GM18951 (cell line): ENCODE results near the gene AKAP13.

Source experiments
- POLR2A ChIP-seq: IDR thresholded peaks from 4 replicates; pipeline ENCODE4 v1.6.1; 2011; ENCODE audit warnings: mild to moderate bottlenecking; ENCODE audit not compliant: insufficient read length, insufficient read depth; ENCODE audit errors: extremely low read depth
- in situ Hi-C: fragments of 300-500 bp; cut with MboI; formaldehyde crosslinking; loops from one replicate; pipeline ENCODE4 v1.12.0; 2022; ENCODE audit warnings: low sequenced_read_pairs, mixed read lengths, inconsistent platforms; ENCODE audit not compliant: unreplicated experiment

Gene AKAP13

DNA sequence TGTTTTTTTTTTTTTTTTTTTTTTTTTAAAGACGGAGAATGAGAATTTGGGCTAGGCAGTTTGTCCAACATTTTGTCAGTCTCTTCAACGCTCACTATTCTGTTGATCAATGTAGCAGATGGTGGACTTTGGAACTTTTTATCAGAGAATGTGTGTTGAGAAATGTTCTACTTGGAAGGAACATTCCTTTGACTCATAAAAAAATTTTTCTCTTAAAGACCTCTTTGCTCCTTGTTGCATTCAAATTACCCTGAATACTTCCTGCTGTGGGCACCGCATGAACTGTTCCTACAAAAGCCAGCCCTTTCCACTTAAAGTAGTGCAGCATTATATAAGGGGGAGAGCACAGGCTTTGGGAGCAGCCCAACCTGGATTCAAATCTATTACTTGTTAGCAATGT, 182.9 kb downstream of the AKAP13 start:
- no peak for TF ChIP-seq POLR2A
- in situ Hi-C loops, result no loop called here

DNA sequence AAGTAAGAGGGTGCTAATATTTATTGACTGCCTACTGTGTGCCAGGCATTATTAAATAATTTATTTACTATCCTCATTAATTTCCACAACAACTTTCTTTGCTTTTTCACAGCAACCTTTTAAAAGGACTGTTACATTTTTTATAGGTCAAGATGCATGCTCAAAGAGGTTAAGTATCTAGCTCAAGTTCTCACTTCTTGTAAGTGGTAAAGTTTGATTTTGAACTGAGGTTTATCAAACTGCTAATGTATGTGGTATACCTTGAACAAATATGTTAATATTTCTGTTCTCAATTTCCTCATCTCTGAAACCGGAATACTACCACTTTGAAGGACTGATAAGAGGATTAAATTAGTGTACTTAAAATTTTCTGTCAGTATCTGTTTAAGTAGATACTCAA, 183.3 kb downstream of the AKAP13 start:
- in situ Hi-C loops, result no loop called here
- TF ChIP-seq POLR2A, result no peak

DNA sequence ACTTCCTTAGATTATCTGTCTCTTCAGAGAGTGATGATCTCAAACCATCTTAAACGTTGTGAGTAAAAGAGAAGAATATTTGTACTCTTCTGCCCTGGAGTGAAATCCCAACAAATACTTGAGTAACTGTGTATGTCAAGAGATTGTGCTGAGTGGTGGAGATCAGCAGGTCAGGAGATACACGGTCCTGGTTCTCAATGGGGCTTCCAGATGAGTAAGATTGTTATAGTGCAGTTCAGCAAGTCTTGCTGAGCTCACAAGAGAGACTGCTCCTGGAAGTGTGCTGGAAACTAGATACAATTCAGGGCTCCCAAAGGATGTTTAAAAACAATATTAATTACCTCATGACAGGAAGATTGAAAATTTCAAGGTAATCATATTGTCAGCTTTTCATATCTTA, 184.3 kb downstream of the AKAP13 start:
- no peak for TF ChIP-seq POLR2A
- in situ Hi-C loops, result no loop called here

DNA sequence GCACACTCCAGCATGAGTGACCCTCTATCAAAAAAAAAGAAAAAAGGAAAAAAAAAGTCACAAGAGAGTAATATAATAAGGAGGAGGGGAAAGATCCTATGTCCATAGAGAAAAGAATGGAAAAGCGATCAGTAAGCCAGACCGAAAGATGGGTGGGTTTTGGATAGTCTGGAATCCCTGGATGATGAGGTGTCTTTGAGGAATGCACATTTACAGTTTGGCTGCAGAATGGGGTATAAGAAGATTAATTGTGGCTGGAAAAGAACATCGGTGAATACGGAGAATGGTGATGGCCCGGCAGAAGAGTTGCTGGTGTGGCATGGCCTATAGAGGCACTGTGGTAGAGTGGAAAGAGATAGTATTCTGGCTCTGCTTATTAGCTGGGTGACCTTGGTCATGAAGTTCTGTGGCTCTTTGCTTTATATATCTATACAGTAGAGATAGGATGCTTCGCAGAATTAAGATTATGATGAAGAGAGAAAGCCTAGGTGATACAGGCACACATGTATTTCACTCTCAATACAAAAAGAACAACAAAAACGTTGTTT, 187.9 kb downstream of the AKAP13 start:
- in situ Hi-C loops, result no loop called here
- TF ChIP-seq POLR2A, result no peak

DNA sequence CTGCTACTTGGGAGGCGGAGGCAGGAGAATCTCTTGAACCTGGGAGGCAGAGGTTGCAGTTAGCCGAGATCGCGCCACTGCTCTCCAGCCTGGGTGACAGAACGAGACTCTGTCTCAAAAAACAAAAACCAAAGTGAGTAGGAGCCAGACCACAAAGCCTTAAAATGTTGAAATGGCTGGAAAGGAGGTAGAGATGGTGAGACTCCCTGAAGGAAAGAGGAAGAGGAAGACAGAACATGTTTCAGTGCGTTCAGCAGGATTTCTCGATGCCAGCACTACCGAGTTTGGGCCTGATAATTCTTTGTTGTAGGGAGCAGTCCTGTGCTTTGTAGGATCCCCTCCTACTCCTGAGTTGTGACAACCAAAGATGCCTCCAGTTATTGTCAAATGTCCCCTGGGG, 189.9 kb downstream of the AKAP13 start:
- no peak for TF ChIP-seq POLR2A
- in situ Hi-C loops, result no loop called here

DNA sequence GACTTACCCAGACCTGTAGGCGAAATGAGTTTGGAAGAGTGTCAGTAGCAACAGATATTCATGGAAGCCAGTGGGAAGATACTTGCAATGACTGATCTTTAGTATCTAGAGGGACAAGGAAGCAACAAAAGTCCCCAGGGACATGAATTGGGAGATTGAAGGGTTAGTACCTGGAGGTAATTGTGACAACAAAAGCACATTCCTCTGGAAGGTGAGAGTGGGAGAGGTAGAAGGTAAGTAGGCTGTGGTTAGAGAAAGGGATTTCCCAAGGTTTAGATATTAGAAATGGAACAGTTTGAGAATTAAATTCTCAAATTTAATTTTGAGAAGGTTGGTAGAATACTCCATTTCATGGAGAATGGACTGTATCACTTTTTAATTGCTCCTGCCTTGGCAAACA, 191.4 kb downstream of the AKAP13 start:
- no peak for TF ChIP-seq POLR2A

DNA sequence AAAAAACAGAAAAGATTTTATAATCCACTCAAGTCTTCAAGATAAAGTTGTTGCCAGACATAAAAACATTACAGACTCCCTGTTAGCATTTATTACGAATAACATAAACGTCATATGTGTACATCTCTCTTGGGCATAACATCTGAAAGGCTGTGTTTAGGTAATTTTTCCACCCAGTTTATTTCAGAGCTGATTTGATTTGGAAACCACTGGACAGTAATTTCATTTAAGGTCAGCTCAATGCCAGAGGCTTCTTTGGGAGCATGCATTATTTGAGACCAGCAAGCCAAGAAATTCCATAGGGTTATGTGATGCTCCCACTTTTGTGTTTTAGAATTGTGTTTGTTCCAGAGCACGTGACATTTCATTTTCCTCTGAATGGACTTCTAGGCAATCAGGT, 196.0 kb downstream of the AKAP13 start:
- no peak for TF ChIP-seq POLR2A
- in situ Hi-C loops, result no loop called here

More for the DNA sequence above, 191.4 kb downstream of the AKAP13 start:
- in situ Hi-C loops, result no loop called here

DNA sequence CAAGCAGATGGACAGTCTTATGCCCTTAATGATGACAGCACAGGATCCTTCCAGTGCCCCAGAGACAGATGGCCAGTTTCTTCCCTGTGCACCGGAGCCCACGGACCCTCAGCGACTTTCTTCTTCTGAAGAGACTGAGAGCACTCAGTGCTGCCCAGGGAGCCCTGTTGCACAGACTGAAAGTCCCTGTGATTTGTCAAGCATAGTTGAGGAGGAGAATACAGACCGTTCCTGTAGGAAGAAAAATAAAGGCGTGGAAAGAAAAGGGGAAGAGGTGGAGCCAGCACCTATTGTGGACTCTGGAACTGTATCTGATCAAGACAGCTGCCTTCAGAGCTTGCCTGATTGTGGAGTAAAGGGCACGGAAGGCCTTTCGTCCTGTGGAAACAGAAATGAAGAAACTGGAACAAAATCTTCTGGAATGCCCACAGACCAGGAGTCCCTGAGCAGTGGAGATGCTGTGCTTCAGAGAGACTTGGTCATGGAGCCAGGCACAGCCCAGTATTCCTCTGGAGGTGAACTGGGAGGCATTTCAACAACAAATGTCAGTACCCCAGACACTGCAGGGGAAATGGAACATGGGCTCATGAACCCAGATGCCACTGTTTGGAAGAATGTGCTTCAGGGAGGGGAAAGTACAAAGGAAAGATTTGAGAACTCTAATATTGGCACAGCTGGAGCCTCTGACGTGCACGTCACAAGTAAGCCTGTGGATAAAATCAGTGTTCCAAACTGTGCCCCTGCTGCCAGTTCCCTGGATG, 198.7 kb downstream of the AKAP13 start:
- no peak for TF ChIP-seq POLR2A
- in situ Hi-C loops, result no loop called here

DNA sequence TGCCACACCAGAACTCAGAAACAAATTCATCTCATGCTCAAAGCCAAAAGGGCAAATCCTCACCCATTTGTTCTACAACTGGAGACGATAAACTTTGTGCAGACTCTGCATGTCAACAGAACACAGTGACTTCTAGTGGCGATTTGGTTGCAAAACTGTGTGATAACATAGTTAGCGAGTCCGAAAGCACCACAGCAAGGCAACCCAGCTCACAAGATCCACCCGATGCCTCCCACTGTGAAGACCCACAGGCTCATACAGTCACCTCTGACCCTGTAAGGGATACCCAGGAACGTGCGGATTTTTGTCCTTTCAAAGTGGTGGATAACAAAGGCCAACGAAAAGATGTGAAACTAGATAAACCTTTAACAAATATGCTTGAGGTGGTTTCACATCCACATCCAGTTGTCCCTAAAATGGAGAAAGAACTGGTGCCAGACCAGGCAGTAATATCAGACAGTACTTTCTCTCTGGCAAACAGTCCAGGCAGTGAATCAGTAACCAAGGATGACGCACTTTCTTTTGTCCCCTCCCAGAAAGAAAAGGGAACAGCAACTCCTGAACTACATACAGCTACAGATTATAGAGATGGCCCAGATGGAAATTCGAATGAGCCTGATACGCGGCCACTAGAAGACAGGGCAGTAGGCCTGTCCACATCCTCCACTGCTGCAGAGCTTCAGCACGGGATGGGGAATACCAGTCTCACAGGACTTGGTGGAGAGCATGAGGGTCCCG, 199.7 kb downstream of the AKAP13 start:
- no peak for TF ChIP-seq POLR2A
- in situ Hi-C loops, result no loop called here

DNA sequence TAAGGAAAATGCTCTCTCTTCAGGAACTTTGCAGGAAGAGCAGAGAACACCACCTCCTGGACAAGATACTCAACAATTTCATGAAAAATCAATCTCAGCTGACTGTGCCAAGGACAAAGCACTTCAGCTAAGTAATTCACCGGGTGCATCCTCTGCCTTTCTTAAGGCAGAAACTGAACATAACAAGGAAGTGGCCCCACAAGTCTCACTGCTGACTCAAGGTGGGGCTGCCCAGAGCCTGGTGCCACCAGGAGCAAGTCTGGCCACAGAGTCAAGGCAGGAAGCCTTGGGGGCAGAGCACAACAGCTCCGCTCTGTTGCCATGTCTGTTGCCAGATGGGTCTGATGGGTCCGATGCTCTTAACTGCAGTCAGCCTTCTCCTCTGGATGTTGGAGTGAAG, 200.5 kb downstream of the AKAP13 start:
- no peak for TF ChIP-seq POLR2A
- in situ Hi-C loops, result no loop called here

DNA sequence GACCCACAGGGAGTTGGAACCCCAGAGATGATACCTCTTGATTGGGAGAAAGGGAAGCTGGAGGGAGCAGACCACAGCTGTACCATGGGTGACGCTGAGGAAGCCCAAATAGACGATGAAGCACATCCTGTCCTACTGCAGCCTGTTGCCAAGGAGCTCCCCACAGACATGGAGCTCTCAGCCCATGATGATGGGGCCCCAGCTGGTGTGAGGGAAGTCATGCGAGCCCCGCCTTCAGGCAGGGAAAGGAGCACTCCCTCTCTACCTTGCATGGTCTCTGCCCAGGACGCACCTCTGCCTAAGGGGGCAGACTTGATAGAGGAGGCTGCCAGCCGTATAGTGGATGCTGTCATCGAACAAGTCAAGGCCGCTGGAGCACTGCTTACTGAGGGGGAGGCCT, 201.1 kb downstream of the AKAP13 start:
- TF ChIP-seq POLR2A, result no peak
- in situ Hi-C loops, result no loop called here

DNA sequence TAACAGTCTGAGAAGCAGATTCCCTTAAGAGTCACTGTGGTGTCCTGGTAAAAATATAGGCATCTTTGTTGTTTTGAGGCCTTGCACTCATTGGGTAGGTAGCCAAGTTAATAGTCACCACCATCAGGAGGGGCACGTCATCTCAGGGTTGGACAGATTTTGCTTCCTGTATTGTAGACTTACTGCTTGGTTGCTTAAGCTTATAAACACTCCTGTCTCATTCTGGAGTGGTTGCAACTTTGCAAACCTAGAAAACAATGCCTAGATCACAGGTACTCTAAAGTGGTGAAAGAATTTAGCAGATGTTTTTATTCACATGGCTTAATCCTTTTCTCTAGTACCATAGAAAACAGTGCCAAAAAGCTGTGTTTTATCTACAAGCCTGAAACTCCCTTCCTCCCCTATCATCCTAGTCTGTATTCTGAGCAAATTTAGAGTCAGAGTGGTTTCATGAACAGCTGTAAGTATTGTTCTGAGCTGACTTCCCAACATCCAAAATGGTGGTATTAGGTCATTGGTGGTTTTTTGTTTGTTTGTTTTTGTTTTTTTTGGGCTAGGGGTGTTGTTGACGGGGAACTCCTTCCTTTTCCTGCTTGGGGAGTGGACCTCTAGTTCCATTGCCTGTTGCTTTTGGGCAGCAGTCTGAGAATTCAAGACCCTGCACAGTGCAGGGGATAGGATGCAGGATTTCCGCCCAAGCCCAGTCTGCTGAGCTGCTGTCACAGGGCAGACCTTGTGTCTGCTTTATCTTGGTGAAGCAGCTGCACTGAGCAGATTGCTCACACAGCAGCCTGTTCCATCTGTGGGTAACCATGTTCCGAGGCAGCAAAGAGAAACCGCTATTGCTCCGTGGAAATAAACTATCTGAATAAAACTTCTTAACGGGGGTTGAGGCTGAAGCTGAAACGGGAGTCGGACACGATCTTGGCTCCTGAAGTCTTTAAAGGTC, 202.0 kb downstream of the AKAP13 start:
- no peak for TF ChIP-seq POLR2A
- in situ Hi-C loops, result no loop called here

DNA sequence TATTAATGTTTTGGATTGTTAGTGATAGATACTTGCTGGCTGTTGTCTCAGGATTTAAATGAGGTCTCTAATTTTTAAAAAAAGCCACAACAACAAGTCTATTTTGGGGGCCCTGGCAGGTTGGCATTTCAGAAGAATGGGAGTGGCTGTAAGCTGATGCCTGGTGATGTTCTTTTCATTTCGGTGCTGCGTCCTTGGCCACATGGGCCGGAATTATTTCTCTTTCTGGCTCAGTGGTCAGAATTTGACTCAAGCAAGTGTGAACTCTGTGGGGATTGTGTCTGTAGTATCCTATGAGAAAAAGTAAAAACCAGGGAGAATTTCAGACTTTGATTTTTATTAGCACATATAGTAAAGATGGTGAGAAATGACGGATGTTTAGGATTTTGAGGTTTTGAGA, 203.0 kb downstream of the AKAP13 start:
- in situ Hi-C loops, result no loop called here
- no peak for TF ChIP-seq POLR2A
